Left renal cortex interstitium (tissue), 4 donors: ENCODE measurements around the gene FLRT3. TPM values are rescaled to one million over a fixed set of nuclear protein-coding genes. Genes with fewer than 3 reads are reported as not detected.

Source experiments
- DNase-seq, 4 donors: peaks; one replicate each; pipeline ENCODE4 v3.0.0-alpha.2; 2013; ENCODE audit warnings: low read depth in 4 of 4, low spot score in 2 of 4, missing footprints in 1 of 4
- polyA plus RNA-seq, 4 donors: library from polyadenylated mRNA; unstranded; fragments of 120-200 nt; gene quantifications; one replicate each; pipeline ENCODE4 v1.2.1, GENCODE V29; 2013; ENCODE audit not compliant: insufficient read length in 4 of 4

FLRT3 gene
- polyA plus RNA-seq, 4 donors = 111 to 163 (median 133) TPM

DNA sequence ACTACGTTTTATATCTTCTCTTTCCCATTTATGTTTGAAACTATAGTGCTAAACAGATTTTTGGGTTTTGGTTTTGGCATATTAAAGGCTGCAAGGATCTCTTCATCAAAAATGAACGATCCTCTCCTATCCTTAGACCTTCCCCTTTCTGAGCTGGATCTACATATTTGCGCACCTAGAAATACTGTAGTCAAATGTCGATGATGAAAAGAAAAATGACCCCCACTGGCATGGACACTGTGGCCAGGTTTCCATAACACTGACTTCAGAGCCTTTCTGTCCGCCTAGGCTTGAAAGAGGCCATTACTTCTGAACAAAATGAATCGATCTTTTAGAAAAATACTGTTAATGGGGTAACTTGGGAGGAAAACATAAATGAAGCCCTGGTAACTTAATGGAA, 5.8 kb downstream of the FLRT3 start:
- no peak for DNase-seq

GRCh38 chr20:14319704-14320103, 17.7 kb downstream of the FLRT3 start:
- no peak for DNase-seq

DNA sequence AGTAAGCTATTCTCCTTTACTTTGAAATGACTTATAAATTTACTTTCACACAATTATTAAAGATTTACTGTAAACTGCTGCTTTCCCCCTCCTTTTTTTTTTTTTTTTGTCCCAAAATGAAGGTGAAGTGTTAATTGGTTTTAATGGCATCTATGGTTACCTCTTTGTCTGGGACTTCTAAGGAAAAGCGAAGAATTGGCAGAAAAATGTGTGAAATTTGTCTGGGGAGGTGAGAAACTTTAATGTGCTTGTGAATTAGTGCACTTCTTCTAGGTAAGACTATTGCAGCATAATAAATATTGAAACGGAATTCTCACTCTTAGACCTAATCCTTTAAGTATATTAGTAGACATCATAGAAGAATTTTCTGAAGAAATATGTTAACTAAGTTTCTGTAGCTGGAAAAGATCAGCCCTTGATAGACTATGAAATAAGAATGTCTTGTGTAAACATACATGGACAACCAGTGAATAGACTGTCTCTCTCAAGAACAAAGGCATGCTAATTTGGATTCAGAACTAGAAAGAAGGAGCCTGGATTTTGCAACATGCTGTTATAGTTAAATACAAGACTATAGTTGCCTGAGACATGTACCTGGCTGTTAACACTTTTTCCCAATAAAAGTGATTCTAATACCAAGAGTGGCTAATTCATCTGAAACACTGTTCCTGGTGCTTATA, 23.9 kb downstream of the FLRT3 start:
- DNase-seq = no peak

- DNase-seq = no peak
Observed at GRCh38 chr20:14312001-14312400, 25.4 kb downstream of the FLRT3 start.

- DNase-seq = no peak
Observed at GRCh38 chr20:14310977-14311627, 26.3 kb downstream of the FLRT3 start.

DNA sequence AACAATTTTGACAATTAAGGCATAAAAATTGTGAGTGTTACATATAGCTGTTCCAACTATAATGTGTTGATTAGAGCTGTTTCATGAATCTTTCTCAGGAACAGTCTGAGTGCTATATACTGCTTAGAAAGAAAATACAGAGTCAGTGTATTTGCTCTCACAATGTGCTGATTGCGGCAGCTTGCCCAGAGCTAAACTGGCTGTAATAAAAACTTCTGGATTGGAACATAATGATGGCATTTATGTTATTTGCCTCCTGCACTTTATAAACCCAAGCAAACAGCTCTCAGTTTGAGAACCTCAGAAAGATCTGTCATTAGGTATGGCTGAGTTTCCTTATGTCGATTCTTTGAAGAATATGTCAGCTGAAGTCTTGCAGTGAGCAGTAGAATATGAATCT, 29.5 kb downstream of the FLRT3 start:
- no peak for DNase-seq

DNA sequence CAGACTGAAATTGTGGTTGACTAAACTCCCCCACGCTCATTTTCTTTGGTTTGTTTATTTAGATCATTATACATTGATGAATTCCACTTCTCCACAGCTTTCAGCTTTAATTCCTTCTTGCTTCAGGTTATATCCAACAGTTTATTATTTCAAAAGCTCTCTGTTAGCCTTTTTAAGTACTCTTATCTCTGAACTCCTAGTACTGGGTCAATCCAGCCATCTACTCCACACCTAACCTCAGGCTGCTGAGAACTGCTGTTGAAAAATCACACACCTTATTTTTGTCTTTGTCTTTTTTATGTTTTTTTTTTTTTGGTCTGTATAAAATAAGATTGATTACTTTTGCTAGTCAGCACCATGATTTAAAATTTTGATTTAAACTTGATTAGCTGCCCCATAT, 32.9 kb downstream of the FLRT3 start:
- DNase-seq = no peak

GRCh38 chr20:14303651-14304050, 33.8 kb downstream of the FLRT3 start:
- no peak for DNase-seq

- DNase-seq = no peak
Observed at GRCh38 chr20:14303106-14303505, 34.3 kb downstream of the FLRT3 start.

GRCh38 chr20:14299831-14300230, 37.6 kb downstream of the FLRT3 start:
- no peak for DNase-seq

GRCh38 chr20:14295770-14296309, 41.6 kb downstream of the FLRT3 start:
- DNase-seq = no peak

DNA sequence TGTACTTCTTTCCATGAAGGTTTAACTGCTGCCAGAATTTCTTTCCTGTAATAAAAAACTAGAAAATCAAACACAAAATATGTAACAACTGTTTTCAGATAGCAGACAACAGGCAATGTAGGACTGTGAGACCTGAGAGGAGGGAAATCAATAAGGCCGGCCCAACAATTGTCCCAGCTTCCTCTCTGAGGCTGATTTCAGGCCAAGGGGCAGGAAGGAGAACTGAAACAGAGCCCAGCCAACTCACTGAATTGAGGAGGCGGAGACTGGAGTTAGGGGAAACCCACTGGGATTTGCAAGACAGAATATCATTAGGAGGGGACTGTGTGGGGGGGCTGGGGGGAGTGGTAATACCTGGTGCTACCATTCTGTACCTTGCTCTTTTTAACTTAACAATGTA, 42.2 kb downstream of the FLRT3 start:
- DNase-seq = no peak

DNA sequence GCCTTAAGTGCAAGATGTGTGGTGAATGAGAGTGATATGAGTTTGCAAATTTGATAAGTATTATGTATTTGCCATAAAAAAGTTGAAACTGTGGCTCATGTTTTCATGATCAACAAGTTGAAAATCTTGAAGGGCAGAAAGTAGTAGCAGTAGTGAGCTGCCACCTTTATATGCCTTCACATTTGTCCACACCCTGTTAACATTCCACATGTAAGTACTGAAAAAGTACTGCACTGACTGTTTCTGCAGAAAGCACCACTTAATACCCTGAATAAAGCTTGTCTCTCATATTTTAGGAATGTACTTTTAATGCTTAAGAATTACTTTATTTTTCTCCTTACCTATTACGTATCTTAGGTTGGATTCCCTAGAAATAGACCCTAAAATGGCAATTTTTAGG, 45.9 kb downstream of the FLRT3 start:
- DNase-seq = no peak

DNA sequence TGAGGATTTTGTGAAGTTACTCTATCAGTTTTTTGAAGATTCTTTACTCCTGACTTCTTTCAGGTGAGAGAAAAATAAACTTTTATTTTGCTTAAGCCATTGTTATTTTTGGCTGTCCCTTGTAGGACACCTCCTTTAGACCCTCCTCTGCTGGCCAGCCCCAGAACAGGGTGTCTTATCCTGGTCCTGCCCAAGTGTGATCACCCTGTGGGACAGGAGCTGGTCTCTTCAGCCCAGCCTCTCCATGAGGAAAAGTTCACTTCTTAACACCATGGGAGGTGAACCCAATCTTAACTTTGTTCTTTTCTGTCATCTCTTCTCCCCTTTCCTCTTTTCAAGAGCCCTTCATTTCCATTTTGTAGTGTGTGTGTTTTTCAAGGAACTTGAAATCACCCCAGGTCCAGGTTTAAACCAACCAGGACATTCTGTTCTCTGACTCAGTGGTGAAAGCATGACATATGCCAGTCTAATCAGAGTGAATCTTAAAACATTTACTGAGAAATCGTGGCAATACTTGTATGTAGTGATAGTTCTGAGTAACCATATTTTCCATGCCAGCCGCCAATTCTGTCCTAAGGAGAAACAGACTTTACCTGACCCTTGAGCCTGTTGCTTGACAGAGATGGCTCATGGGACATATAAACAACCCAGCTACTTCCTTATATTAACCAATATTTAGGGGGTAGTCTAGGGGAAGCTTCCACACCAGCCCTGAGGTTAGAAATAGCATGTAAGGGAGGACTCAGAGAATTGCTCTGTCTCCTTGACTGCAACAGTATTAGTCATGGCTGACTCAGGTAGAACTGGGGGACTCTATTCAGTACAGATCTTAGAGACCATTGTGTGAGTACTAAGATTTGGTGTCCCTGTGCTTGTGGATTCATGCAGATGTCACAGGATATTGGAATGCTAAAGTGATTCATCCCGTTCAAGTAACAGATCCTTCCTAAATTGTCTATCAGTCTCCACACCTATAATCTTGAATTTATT, 48.8 kb downstream of the FLRT3 start:
- DNase-seq = no peak

- DNase-seq = no peak
Observed at GRCh38 chr20:14284443-14284842, 53.0 kb downstream of the FLRT3 start.

- no peak for DNase-seq
Observed at GRCh38 chr20:14282140-14282539, 55.3 kb downstream of the FLRT3 start.
